Measurements from ENCODE around the gene CGN.

Gene CGN

GRCh38 chr1:151579436-151580225, 68.4 kb downstream of the CGN start:
- Histone ChIP-seq H3K4me3 (ENCODE audit: low read depth in 1 of 2, low read length in 2 of 2) (no peak overlapping the region), H4K20me1 (ENCODE audit: insufficient read depth, low read length) (no peaks in the 10 kb centered on the region), H3K9me3 (ENCODE audit: insufficient read depth, low read length, severe bottlenecking) (no peaks in the 10 kb centered on the region), H3K27me3 (ENCODE audit: insufficient read depth, low read length, poor library complexity) (peaks cover 7% of the 10 kb centered on the region), H3K36me3 (ENCODE audit: insufficient read depth, low read length) (no peaks in the 10 kb centered on the region), H3K4me1 (ENCODE audit: insufficient read depth, low read length) (no peaks in the 10 kb centered on the region), H2AFZ (ENCODE audit: low read depth, low read length) (no peak overlapping the region), H3K27ac (ENCODE audit: low read length) (no peak overlapping the region), H3K9ac (ENCODE audit: low read depth, low read length) (no peak overlapping the region), H3K79me2 (ENCODE audit: insufficient read depth, low read length) (no peaks in the 10 kb centered on the region), H3K4me2 (ENCODE audit: insufficient read depth, low read length) (no peak overlapping the region)
- ATAC-seq (ENCODE audit: insufficient read depth, low read depth) = no peak
- DNase-seq = no peak
- no peak for TF ChIP-seq CTCF (IDR thresholded peaks at IDR 0.05; ENCODE audit: borderline replicate concordance, extremely low read depth, low read length, poor library complexity, severe bottlenecking)

- H3K9me3 ChIP-seq (ENCODE audit: insufficient read depth, low read length, severe bottlenecking) = no peaks in the 10 kb centered on the region
- no peaks in the 10 kb centered on the region for H3K36me3 ChIP-seq (ENCODE audit: insufficient read depth, low read length)
- H3K27ac ChIP-seq (ENCODE audit: low read length) = no peak overlapping the region
- H3K4me3 ChIP-seq (ENCODE audit: low read depth in 1 of 2, low read length in 2 of 2) = no peak overlapping the region
- no peaks in the 10 kb centered on the region for H3K4me1 ChIP-seq (ENCODE audit: insufficient read depth, low read length)
- H2AFZ ChIP-seq (ENCODE audit: low read depth, low read length) = no peak overlapping the region
- no peak for DNase-seq
- no peak for ATAC-seq (ENCODE audit: insufficient read depth, low read depth)
- no peak overlapping the region for H3K4me2 ChIP-seq (ENCODE audit: insufficient read depth, low read length)
- no peak overlapping the region for H3K9ac ChIP-seq (ENCODE audit: low read depth, low read length)
- no peaks in the 10 kb centered on the region for H3K79me2 ChIP-seq (ENCODE audit: insufficient read depth, low read length)
- H4K20me1 ChIP-seq (ENCODE audit: insufficient read depth, low read length) = no peaks in the 10 kb centered on the region
- H3K27me3 ChIP-seq (ENCODE audit: insufficient read depth, low read length, poor library complexity) = peaks cover 7% of the 10 kb centered on the region
- TF ChIP-seq EZH2 (IDR thresholded peaks at IDR 0.05; ENCODE audit: borderline replicate concordance, low read depth, low read length, severe bottlenecking) = no peak
- no peak for TF ChIP-seq CTCF (IDR thresholded peaks at IDR 0.05; ENCODE audit: borderline replicate concordance, extremely low read depth, low read length, poor library complexity, severe bottlenecking)
Observed at GRCh38 chr1:151581451-151581850, 70.3 kb downstream of the CGN start.

GRCh38 chr1:151581921-151582320, 70.7 kb downstream of the CGN start:
- peaks cover 7% of the 10 kb centered on the region for H3K27me3 ChIP-seq (ENCODE audit: insufficient read depth, low read length, poor library complexity)
- H3K36me3 ChIP-seq (ENCODE audit: insufficient read depth, low read length) = no peaks in the 10 kb centered on the region
- TF ChIP-seq CTCF (IDR thresholded peaks at IDR 0.05; ENCODE audit: borderline replicate concordance, extremely low read depth, low read length, poor library complexity, severe bottlenecking) (no peak), EZH2 (IDR thresholded peaks at IDR 0.05; ENCODE audit: borderline replicate concordance, low read depth, low read length, severe bottlenecking) (no peak)
- no peaks in the 10 kb centered on the region for H3K9me3 ChIP-seq (ENCODE audit: insufficient read depth, low read length, severe bottlenecking)
- no peak overlapping the region for H3K4me2 ChIP-seq (ENCODE audit: insufficient read depth, low read length)
- no peak overlapping the region for H3K4me3 ChIP-seq (ENCODE audit: low read depth in 1 of 2, low read length in 2 of 2)
- ATAC-seq (ENCODE audit: insufficient read depth, low read depth) = no peak
- H3K27ac ChIP-seq (ENCODE audit: low read length) = no peak overlapping the region
- H4K20me1 ChIP-seq (ENCODE audit: insufficient read depth, low read length) = no peaks in the 10 kb centered on the region
- H3K9ac ChIP-seq (ENCODE audit: low read depth, low read length) = no peak overlapping the region
- H2AFZ ChIP-seq (ENCODE audit: low read depth, low read length) = no peak overlapping the region
- DNase-seq = no peak
- no peaks in the 10 kb centered on the region for H3K4me1 ChIP-seq (ENCODE audit: insufficient read depth, low read length)
- H3K79me2 ChIP-seq (ENCODE audit: insufficient read depth, low read length) = no peaks in the 10 kb centered on the region
